Inflammatory macrophage treated with lipopolysaccharide for 4 hours (primary cell): ENCODE measurements around the gene ELAPOR2.
"Not testable (repeated sequence)": the region's sequence is repeated elsewhere in the genome, so short reads cannot be mapped to it uniquely, and the experiment has no call there.

ENCODE experiments used
- DNase-seq: peaks from one replicate; pipeline ENCODE4 v3.0.0-alpha.2; 2020

ELAPOR2 gene

GRCh38 chr7:87039691-87040299 is 19.7 kb downstream of the ELAPOR2 start:
- DNase-seq, result not testable (repeated sequence)

GRCh38 chr7:87038993-87039690 is 20.3 kb downstream of the ELAPOR2 start:
- DNase-seq, result no peak

- no peak for DNase-seq
Measured at GRCh38 chr7:87036985-87037384, 22.5 kb downstream of the ELAPOR2 start.

GRCh38 chr7:87032604-87033339 is 26.7 kb downstream of the ELAPOR2 start:
- DNase-seq, result no peak

- no peak for DNase-seq
Measured at GRCh38 chr7:87029078-87029477, 30.4 kb downstream of the ELAPOR2 start.

- no peak for DNase-seq
Measured at GRCh38 chr7:87028636-87029035, 30.8 kb downstream of the ELAPOR2 start.

GRCh38 chr7:87027900-87028299 is 31.6 kb downstream of the ELAPOR2 start:
- DNase-seq, result no peak

GRCh38 chr7:87021285-87021684 is 38.2 kb downstream of the ELAPOR2 start:
- no peak for DNase-seq

GRCh38 chr7:87016606-87017005 is 42.8 kb downstream of the ELAPOR2 start:
- DNase-seq, result no peak

- no peak for DNase-seq
Measured at GRCh38 chr7:87013840-87014190, 45.6 kb downstream of the ELAPOR2 start.

GRCh38 chr7:87013136-87013839 is 46.2 kb downstream of the ELAPOR2 start:
- DNase-seq, result no peak
